LNCAP (cell line): ENCODE data around the gene ACTA2.

ENCODE experiments used
- TF ChIP-seq, protein P1 (sequence below): fragments of 450-650 bp; IDR thresholded peaks from 2 replicates; pipeline ENCODE4 v1.5.1; 2017; ENCODE audit warnings: mild to moderate bottlenecking

ACTA2 gene

DNA sequence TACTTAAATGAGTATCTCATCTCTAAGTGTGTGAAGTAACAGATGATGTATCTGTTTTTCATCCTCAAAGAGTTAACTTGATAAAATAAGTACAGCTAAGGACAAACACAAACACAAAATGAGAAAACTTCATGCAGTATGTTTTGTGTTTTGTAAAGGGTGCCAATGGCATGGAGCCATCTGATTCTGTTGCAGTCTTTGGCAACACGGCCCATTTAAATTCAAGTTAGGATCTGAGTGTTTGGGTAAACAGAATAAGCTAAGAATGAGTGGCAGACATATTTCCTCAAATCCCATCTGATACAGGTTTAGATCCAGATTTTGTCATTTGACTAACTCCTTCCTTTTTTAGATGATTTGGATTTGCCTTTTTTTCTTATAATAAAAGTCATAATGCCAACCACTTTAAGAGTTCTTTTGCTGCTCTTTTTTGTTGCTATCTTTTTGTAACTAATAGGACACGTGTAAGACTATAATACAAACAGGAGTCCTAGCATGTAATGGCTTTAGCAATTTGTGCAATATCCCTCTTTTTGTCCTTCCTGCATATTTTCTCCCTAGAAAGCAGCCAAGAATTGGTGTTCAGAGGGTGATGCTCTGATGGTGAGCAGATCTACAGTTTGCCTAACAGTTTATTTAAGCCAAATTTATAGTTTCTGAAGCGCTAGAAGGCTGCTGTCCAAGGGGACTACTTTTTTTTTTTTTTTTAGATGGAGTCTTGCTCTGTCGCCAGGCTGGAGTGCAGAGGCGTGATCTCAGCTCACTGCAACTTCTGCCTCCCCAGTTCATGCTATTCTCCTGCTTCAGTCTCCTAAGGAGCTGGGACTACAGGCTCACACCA is 18.9 kb upstream of the ACTA2 start:
- TF ChIP-seq, protein P1, sequence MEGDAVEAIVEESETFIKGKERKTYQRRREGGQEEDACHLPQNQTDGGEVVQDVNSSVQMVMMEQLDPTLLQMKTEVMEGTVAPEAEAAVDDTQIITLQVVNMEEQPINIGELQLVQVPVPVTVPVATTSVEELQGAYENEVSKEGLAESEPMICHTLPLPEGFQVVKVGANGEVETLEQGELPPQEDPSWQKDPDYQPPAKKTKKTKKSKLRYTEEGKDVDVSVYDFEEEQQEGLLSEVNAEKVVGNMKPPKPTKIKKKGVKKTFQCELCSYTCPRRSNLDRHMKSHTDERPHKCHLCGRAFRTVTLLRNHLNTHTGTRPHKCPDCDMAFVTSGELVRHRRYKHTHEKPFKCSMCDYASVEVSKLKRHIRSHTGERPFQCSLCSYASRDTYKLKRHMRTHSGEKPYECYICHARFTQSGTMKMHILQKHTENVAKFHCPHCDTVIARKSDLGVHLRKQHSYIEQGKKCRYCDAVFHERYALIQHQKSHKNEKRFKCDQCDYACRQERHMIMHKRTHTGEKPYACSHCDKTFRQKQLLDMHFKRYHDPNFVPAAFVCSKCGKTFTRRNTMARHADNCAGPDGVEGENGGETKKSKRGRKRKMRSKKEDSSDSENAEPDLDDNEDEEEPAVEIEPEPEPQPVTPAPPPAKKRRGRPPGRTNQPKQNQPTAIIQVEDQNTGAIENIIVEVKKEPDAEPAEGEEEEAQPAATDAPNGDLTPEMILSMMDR = no peak

GRCh38 chr10:88968391-88968790 is 15.8 kb upstream of the ACTA2 start:
- TF ChIP-seq, protein P1 = no peak

- TF ChIP-seq, protein P1 = no peak
Measured at GRCh38 chr10:88966797-88967196, 14.2 kb upstream of the ACTA2 start.

DNA sequence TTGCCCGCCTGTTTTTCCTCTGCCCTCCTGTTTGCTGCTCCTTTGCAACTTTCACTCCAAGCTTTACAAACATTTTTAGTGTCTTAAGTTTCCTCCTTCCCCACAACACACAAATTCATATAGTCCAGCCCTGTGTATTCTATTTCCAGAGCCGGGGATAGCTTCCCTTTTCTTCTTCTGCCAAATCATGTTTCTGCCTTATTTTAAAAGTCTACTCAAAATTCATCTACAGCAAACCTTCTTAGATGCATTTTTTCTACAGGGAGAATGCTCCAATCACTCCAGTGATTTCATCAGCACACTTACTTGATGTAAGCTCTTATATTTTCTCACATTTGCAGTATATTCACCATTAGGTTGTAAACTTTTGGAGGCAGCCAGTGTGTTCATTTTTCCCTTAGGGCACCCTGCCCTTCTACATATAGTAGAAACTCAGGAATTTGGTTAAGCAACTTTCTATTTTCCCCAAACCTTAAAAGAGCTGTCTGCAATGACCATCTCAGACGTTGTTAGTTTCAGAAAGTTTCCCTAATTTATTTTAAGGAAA is 12.4 kb upstream of the ACTA2 start:
- TF ChIP-seq, protein P1 = no peak

DNA sequence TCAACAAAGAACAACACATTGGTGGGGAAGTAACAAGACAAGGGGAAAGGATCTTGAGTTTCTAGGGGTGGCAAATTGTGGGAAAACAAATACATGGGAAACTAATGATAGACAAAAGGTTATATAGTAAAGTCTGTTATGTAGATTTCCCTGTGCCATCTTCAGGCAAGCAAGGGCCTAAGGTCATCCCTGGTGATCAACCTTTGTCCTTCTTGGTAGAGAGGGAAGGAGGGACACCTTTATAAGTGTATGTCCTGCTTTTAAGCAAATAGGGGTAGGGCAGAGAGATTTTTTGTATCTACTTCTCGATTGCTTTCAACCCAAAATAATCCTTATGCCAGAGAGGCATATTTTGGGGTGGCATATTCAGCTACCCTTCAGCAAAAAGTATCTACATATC is 11.8 kb upstream of the ACTA2 start:
- TF ChIP-seq, protein P1 = no peak

- TF ChIP-seq, protein P1 = no peak
Measured at GRCh38 chr10:88963318-88963717, 10.7 kb upstream of the ACTA2 start.

GRCh38 chr10:88962336-88962735 is 9.8 kb upstream of the ACTA2 start:
- TF ChIP-seq, protein P1 = no peak
